Hematopoietic multipotent progenitor cell treated with erythropoietin and hydrocortisone succinate and interleukin-3 and kit ligand, for 15 days (in vitro differentiated cells): ENCODE measurements around the gene GSTM3.
"Not testable (repeated sequence)": the region's sequence is repeated elsewhere in the genome, so short reads cannot be mapped to it uniquely, and the experiment has no call there.

ENCODE experiments used
- DNase-seq: peaks from one replicate; pipeline ENCODE4 v3.0.0-alpha.2; 2015; ENCODE audit warnings: low spot score

Gene GSTM3

DNA sequence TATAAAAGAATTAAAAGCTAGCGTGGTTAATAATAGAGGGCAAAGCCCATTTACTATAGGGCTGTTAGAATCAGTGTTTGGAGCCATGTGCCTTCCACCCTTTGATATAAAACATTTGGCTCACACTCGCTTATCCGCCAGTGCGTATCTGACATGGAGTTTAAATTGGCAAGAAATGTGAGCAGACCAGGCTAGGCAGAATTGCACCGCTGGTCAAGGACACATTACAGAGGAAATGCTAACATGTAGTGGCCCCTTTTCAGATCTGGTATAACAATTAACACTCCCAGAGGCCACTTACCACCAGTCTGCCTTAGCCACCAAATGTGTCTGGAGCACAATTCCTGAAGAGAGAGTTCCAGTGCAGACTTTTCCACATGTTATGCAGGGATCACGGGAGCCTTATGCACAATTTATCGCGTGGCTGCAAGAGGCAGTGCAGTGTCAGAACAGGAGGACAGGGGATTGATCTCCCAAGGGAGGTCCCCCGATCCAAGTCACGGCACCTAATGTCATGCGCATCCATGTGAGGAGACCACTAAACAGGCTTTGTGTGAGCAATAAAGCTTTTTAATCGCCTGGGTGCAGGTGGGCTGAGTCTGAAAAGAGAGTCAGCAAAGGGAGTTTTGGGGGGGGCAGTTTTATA lies 14.0 kb downstream of the GSTM3 start:
- DNase-seq = no peak

DNA sequence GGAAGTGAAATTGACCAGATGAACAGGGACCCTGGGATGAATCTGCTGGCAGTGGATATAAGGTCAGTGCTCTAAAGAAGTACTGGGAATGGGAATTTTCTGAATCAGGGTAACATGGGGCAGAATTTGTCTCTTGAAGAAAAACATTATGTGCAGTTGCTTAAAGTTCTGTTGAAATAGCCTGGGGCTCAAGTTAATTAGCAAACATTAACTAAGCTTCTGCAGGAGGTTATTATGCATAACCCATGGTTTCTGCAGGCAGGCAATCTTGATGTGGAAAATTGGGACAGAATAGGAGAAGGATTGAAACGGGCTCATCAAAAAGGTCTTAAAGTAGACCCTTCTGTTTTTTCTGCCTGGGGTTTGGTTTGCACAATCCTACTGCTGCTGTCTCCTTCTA lies 14.8 kb downstream of the GSTM3 start:
- DNase-seq = no peak

- DNase-seq = no peak
Measured at GRCh38 chr1:109725510-109725909, 15.3 kb downstream of the GSTM3 start.

DNA sequence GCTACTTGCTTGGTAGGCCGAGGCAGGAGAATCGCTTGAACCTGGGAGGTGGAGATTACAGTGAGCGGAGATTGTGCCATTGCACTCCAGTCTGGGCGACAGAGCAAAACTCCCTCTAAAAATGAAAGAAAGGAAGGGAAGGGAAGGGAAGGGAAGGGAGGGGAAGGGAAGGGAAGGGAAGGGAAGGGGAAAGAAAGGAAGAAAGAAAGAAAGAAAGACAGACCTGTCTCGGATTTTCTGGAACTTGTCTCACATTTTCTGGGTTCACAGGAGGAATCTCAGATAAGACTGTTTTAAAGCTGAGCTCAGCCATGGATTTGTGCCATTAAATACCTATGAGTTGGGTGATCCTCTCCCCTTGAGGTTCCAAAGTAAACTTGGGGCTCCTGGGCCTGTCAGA lies 15.9 kb downstream of the GSTM3 start:
- DNase-seq = no peak

DNA sequence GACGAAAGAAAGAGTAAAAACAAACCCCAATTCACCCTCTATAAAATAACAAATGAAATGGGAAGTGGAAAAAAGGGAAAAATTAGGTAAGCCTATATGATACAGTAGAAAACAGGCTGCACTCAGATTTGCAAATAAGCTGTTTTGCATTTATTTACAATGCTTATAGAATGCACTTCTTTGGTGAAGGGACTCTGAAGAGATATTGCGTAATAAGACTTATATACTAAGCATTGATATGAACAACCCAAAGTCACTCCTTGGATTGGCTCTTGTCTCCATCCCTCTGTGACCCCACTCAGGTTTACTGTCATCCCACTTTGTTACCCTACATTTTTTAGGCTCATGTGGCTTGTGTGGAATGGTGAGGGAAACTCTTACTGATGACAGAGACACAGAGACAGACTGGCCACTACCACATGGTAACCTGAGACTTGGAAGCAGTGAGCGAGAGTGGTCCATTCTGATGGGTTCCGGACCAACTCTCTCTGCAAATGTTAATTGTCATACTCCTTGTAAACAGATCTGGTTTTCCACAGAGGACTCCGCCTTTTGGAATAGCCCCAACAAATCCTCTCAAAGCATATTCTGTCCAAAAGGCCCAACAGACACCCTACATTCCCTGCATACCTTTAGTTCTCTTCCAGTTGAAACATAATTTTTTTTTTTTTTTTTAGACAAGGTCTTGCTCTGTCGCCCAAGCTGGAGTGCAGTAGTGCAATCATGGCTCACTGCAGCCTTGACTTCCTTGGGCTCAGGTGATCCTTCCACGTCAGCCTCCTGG lies 17.7 kb downstream of the GSTM3 start:
- DNase-seq = no peak

DNA sequence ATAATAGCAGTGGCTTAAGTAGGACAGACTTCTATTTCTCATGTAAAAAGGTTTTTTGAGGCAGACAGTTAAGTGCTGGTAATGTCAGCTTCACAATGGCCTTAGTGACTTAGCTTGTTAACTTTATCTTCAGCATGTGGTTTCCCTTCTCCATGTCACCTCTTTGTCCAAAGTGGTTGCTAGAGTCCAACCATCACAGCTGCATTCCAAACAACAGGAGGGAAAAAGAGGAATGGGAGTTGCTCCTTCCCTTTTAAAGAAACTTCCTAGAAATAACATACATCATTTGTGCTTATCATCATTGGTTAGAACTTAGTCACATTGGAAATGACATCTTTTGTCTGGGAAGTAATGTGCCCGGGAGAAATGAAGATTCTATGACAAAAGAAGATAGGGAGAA lies 18.9 kb downstream of the GSTM3 start:
- DNase-seq = no peak

DNA sequence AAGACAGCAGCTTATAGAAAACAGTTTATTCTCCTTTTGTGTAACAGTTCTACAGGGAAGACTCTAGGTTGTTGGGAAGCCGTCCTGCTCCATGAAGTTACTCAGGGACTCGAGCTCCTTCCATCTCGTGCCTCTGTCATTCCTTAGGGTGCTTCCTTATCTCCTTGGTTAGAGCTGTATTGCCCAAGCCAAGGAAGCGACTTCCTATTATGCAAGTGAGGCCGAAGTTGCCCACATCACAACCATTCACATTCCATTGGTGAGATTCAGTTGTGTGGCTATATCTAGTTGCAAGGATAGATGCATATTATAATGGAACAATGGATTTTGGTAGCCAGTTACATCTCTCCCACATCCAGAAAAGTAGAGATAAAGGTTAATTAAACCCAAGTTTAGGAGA lies 19.8 kb downstream of the GSTM3 start:
- DNase-seq = no peak

DNA sequence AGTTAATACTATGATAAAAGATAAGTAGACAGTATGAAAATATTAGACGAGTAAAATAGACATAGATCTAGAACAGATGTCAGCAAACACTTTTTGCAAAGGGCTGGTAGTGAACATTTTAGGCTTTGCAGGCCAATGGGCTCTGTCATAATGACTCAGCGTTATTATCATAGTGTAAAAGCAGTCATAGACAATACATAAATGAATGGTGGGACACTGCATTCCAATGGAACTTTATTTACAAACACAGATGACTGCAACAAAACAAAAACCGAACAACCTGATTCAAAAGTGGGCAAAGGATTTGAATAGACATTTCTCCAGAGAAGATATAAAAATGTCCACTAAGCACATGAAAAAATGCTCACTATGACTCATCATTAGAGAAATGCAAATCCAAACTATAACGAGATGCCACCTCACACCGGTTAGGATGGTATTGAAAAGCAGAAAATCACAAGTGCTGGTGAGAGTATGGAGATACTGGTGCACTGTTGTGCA lies 21.5 kb downstream of the GSTM3 start:
- peak; percentile 51 for DNase-seq

- no peak for DNase-seq
Measured at GRCh38 chr1:109718495-109718894, 22.3 kb downstream of the GSTM3 start.

DNA sequence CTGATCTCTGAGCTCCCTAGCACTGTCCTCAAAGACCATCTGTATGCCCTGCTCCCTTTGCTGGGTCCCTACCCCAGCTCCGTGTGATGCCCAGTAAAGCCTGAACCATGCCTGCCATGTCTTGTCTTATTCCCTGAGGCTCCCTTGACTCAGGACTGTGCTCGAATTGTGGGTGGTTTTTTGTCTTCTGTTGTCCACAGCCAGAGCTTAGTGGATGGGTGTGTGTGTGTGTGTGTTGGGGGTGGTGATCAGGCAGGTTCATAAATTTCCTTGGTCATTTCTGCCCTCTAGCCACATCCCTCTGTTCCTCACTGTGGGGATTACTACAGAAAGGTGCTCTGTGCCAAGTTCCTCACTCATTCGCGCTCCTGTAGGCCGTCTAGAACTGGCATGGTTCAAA lies 23.1 kb downstream of the GSTM3 start:
- no peak for DNase-seq

DNA sequence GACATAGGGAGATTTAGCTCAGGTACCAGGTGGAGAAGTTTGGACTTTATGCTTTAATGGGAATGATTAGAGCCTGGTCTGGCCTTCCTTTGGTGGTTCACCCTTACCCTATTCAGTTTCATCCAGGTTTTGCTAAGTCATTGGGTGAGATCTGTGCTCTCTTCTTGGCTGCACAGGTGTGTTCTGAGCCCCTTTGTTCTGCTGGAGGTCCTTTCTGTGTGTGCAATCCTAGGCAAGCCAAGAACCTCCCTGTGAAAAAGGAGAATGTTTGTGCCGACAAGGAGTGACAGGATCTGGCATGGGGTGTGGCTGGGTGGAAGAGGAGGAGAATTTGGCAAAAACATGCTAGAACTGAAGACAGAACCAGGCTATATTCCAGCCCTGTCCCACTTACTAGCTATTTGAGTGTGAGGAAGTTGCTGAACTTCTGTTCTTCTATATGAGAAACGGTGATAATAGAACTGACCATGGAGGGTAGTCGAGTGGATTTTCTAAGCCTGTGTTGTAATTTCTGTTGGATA lies 24.2 kb downstream of the GSTM3 start:
- DNase-seq = no peak

DNA sequence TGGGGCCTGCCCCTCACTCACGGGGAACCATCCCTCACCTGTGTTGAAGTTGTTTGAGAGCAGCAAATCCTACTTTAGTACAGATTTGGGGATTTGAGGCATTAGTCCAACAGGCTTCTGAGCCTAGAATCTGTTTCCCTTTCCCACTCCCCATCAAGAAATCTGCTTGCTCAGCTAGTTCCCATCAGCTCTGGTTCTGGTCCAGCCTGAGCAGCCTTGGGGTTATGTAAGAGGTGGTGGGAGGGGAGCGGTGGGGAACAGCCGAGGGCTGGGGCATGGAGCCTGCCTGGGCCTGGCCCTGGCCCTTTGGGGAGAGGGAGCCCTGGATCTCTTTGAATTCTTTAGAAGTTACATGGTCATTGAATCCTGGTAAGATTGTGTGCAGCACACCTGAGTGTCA lies 24.7 kb downstream of the GSTM3 start:
- DNase-seq = no peak

- DNase-seq = peak; percentile 1
Measured at GRCh38 chr1:109714661-109715372, 26.0 kb downstream of the GSTM3 start.

DNA sequence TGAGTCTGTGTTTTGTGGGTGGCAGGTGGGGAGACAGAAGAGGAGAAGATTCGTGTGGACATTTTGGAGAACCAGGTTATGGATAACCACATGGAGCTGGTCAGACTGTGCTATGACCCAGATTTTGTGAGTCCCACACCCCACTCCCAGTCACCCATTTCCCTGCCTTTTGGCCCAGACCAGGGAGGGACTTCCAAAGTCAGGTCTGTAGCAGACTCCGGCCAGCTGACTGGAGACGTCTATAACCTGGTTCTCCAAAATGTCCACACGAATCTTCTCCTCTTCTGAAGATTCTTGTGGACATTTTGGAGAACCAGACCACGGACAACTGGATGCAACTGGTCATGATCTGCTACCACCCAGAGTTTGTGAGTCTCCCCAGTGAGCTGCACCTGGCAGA lies 27.2 kb downstream of the GSTM3 start:
- peak; percentile 0 for DNase-seq

DNA sequence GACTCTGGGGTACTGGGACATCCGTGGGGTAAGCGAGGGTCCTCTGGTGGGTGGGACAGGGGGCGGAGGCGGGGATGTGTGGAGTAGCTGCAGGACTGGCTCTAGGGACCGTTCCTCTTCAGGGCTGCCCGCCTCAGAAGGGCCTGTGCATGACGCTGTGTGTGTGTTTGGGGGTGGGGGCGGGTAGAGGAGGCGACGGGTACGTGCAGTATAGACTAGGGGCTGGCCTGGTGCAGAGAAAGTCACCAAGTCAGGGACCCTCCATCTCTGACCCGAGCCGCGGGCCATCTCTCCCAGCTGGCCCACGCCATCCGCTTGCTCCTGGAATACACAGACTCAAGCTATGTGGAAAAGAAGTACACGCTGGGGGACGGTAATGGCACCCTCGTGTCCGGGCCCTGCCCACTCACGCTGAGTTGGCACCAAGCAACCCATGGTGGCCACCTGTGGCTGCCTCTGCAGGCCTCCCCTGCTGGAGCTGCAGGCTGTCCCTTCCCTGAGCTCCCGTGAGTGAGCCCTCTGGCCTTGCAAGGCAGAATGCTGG lies 28.4 kb downstream of the GSTM3 start:
- DNase-seq = no peak

- DNase-seq = not testable (repeated sequence)
Measured at GRCh38 chr1:109711593-109712320, 29.1 kb downstream of the GSTM3 start, which contains the start of gene GSTM5. Gene GSTM5, plus strand, starts transcription at chr1:109712251. Its CDS starts 62 bp downstream, at chr1:109712313.

DNA sequence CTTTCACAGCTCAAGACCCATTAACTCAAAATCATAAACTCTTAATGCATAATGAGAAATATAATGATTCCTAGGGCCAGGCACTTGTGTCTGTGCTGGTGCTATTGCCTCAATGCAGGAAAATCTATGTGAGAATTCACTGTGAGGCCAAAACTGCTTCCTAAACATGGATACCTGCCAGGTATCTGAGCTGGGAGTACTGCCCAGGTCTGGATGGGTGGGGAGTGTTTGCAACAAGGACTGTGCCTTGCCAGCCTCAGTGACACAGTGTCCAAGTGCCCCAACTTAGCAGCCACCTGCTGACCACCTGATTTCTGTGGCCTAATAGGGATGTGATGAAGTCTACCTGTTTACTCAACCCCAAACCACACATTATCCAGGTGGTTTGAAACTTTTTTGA lies 31.0 kb downstream of the GSTM3 start:
- peak; percentile 0 for DNase-seq

- peak; percentile 0 for DNase-seq
Measured at GRCh38 chr1:109708949-109709348, 31.9 kb downstream of the GSTM3 start.

DNA sequence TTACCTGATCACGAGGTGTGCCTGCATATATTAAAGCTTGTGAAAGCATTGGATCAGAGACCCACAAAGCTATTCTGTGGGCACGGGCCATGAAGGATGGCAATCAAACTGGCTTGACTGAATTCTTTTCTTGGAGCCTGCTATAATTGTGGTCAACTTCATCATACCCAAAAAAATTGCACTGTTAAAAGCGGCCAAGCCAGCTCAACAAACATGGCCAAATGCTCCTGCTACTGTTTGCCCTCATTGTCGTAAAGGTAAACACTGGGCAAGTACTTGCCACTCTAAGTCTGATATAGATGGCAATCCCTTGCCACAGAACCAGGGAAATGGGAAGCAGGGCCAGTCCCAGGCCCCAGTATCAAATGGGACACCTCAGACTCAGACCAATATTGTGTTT lies 35.4 kb downstream of the GSTM3 start:
- peak; percentile 0 for DNase-seq

DNA sequence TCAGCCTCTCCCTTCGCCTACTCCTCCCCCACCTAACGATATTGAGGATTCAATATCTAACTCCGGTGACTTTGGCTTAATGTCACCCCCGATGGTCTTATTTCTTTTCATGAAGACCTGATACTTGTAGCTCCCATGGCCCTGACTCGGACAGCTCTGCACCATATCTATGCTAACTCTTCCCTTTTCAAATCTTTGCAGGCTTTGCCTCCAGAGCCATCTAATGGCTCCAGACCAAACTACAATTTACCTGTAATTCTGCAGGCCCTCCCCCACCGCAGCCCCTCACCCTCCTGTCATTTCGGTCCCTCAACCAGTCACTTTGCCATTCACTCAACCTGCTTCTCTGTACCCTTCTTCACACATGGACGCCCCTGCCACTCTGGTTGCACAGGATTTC lies 36.7 kb downstream of the GSTM3 start:
- peak; percentile 0 for DNase-seq

DNA sequence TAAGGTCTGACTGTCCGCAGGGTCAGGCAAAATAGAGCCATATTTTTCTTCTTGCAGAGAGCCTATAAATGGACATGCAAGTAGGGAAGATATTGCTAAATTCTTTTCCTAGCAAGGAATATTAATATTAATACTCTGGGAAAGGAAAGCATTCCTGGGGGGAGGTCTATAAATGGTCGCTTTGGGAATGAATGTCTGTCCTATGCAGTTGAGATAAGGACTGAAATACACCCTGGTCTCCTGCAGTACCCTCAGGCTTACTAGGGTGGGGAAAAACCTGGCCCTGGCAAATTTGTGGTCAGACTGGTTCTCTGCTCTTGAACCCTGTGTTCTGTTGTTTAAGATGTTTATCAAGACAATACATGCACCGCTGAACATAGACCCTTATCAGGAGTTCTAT lies 37.9 kb downstream of the GSTM3 start:
- DNase-seq = not testable (repeated sequence)

DNA sequence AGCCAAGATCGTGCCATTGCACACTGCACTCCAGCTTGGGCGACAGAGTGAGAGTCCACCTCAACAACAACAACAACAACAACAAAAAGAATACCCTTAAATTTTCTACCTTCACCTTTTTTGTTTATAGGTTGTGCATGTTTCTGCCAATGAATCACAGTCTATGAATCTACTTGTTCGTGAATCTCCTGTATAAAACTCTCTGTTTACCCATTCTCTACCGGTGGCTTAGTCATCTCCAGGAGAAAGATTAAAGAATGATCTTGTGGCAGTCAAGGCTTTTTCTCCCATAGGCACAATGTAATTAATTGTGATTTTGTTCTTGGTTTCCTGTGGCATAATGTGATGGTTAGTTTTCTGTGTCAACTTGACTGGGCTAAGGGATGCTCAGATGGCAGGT lies 43.0 kb downstream of the GSTM3 start:
- not testable (repeated sequence) for DNase-seq
